ENCODE results near the gene SHANK1. TPM values are rescaled to one million over a fixed set of nuclear protein-coding genes. Genes with fewer than 3 reads are reported as not detected.

The SHANK1 gene
- total RNA-seq, 3 donors from 2014 or later (not counting 1 experiment from before 2014, with no cell fraction given) = 0.05 to 0.75 (median 0.20) TPM

GRCh38 chr19:50711805-50712204 is 7.8 kb downstream of the SHANK1 start:
- Histone ChIP-seq H3K27me3 (ENCODE audit: control insufficient read depth, insufficient read depth, low read length) (peaks cover 2% of the 10 kb centered on the region), H3K4me1 (ENCODE audit: control insufficient read depth, insufficient read depth, low read length) (peaks cover 23% of the 10 kb centered on the region), H3K4me3 (ENCODE audit: low read length) (no peak overlapping the region), H3K9me3 (ENCODE audit: control insufficient read depth, insufficient read depth, low read length) (no peaks in the 10 kb centered on the region), H3K27ac (ENCODE audit: low read length) (no peak overlapping the region), H3K36me3 (ENCODE audit: control insufficient read depth, insufficient read depth, low read length) (no peaks in the 10 kb centered on the region)
- intact Hi-C loops (cut with micrococcal nuclease) = no loop called here
- Mint-ChIP-seq H3K27me3 (ENCODE audit: low read depth in 2 of 2) (peaks cover 4 to 10% of the 10 kb centered on the region in 2 donors), H3K36me3 (no peaks in the 10 kb centered on the region), H3K27ac (no peak overlapping the region), H3K4me1 (peaks cover 15 to 23% of the 10 kb centered on the region in 2 donors), H3K4me3 (no peak overlapping the region), H3K9me3 (no peaks in the 10 kb centered on the region)
- ATAC-seq (no peak), DNase-seq (no peak)
- no peak for TF ChIP-seq CTCF (IDR thresholded peaks at IDR 0.05)
- WGBS (ENCODE audit: insufficient coverage) = 84% methylated on average over 9 of the region's 9 CpGs

GRCh38 chr19:50711196-50711595 is 8.4 kb downstream of the SHANK1 start:
- no peaks in the 10 kb centered on the region for H3K36me3 Mint-ChIP-seq
- TF ChIP-seq CTCF (IDR thresholded peaks at IDR 0.05) = no peak
- Histone ChIP-seq H3K4me1 (ENCODE audit: control insufficient read depth, insufficient read depth, low read length) (peaks cover 23% of the 10 kb centered on the region), H3K36me3 (ENCODE audit: control insufficient read depth, insufficient read depth, low read length) (no peaks in the 10 kb centered on the region), H3K27ac (ENCODE audit: low read length) (no peak overlapping the region), H3K27me3 (ENCODE audit: control insufficient read depth, insufficient read depth, low read length) (peaks cover 2% of the 10 kb centered on the region), H3K4me3 (ENCODE audit: low read length) (no peak overlapping the region), H3K9me3 (ENCODE audit: control insufficient read depth, insufficient read depth, low read length) (no peaks in the 10 kb centered on the region)
- intact Hi-C loops (cut with micrococcal nuclease) = no loop called here
- WGBS (ENCODE audit: insufficient coverage) = 88% methylated on average over 11 of the region's 11 CpGs
- H3K4me3 Mint-ChIP-seq = no peak overlapping the region
- ATAC-seq = no peak
- H3K27me3 Mint-ChIP-seq (ENCODE audit: low read depth in 2 of 2) = peaks cover 4 to 9% of the 10 kb centered on the region in 2 donors
- H3K27ac Mint-ChIP-seq = no peak overlapping the region
- no peak for DNase-seq
- no peaks in the 10 kb centered on the region for H3K9me3 Mint-ChIP-seq
- H3K4me1 Mint-ChIP-seq = peaks cover 15 to 23% of the 10 kb centered on the region in 2 donors

- Mint-ChIP-seq H3K27ac (no peak overlapping the region), H3K9me3 (no peaks in the 10 kb centered on the region), H3K27me3 (ENCODE audit: low read depth in 2 of 2) (peaks cover 3% of the 10 kb centered on the region in 2 donors), H3K4me3 (no peak overlapping the region), H3K36me3 (no peaks in the 10 kb centered on the region), H3K4me1 (peaks cover 15 to 23% of the 10 kb centered on the region in 2 donors)
- ATAC-seq (no peak), DNase-seq (no peak)
- Histone ChIP-seq H3K36me3 (ENCODE audit: control insufficient read depth, insufficient read depth, low read length) (no peaks in the 10 kb centered on the region), H3K9me3 (ENCODE audit: control insufficient read depth, insufficient read depth, low read length) (no peaks in the 10 kb centered on the region), H3K27ac (ENCODE audit: low read length) (no peak overlapping the region), H3K4me1 (ENCODE audit: control insufficient read depth, insufficient read depth, low read length) (peaks cover 23% of the 10 kb centered on the region), H3K27me3 (ENCODE audit: control insufficient read depth, insufficient read depth, low read length) (peaks cover 2% of the 10 kb centered on the region), H3K4me3 (ENCODE audit: low read length) (no peak overlapping the region)
- intact Hi-C loops (cut with micrococcal nuclease) = no loop called here
- WGBS (ENCODE audit: insufficient coverage) = 80% methylated on average over 5 of the region's 5 CpGs
- no peak for TF ChIP-seq CTCF (IDR thresholded peaks at IDR 0.05)
Measured at GRCh38 chr19:50710612-50711011, 9.0 kb downstream of the SHANK1 start.

- no peak for DNase-seq
- peaks cover 23% of the 10 kb centered on the region for H3K4me1 ChIP-seq (ENCODE audit: control insufficient read depth, insufficient read depth, low read length)
- no peak for ATAC-seq
- H3K4me3 ChIP-seq (ENCODE audit: low read length) = no peak overlapping the region
- no peak for TF ChIP-seq CTCF (IDR thresholded peaks at IDR 0.05)
- H3K27ac Mint-ChIP-seq = no peak overlapping the region
- intact Hi-C loops (cut with micrococcal nuclease) = no loop called here
- no peaks in the 10 kb centered on the region for H3K36me3 ChIP-seq (ENCODE audit: control insufficient read depth, insufficient read depth, low read length)
- H3K9me3 Mint-ChIP-seq = no peaks in the 10 kb centered on the region
- WGBS (ENCODE audit: insufficient coverage) = 67% methylated on average over 10 of the region's 10 CpGs
- H3K36me3 Mint-ChIP-seq = no peaks in the 10 kb centered on the region
- H3K4me3 Mint-ChIP-seq = no peak overlapping the region
- H3K27ac ChIP-seq (ENCODE audit: low read length) = no peak overlapping the region
- H3K9me3 ChIP-seq (ENCODE audit: control insufficient read depth, insufficient read depth, low read length) = no peaks in the 10 kb centered on the region
- peaks cover 0 to 3% of the 10 kb centered on the region in 2 donors for H3K27me3 Mint-ChIP-seq (ENCODE audit: low read depth in 2 of 2)
- H3K27me3 ChIP-seq (ENCODE audit: control insufficient read depth, insufficient read depth, low read length) = peaks cover 2% of the 10 kb centered on the region
- H3K4me1 Mint-ChIP-seq = peaks cover 15 to 23% of the 10 kb centered on the region in 2 donors
Measured at GRCh38 chr19:50710094-50710493, 9.5 kb downstream of the SHANK1 start.
